ENCODE data around the gene CTNND2. TPM values are rescaled to one million over a fixed set of nuclear protein-coding genes. Genes with fewer than 3 reads are reported as not detected.
"Not testable (repeated sequence)": the region's sequence is repeated elsewhere in the genome, so short reads cannot be mapped to it uniquely, and the experiment has no call there.

The CTNND2 gene
- total and polyA plus RNA-seq, 4 donors = 36.5 to 183 (median 97.7) TPM

DNA sequence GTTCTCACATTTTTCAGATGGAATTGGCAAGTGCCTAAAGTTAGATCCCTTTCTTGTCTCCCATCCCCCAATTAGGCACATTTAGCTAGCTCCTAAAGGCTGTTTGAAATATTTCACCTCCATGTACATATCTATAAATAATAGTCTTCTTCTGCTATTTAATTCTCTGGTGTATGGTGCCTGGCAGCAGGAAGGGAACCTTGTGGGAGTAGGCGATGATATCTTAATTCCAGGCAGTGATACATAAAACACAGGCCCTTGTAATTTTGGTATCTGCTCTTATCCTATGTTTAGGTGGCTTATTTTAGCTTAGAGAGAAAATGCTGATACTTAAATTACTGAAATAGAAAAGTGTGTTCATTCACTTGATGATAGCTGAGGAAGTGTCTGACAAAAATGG, 880.3 kb downstream of the CTNND2 start:
- no peaks in the 10 kb centered on the region for H3K4me1 ChIP-seq (ENCODE audit: control insufficient read depth, insufficient read depth, low read length)
- H3K27ac ChIP-seq (ENCODE audit: low read depth, low read length) = no peak overlapping the region
- DNase-seq (ENCODE audit: low read depth in 4 of 6, low spot score in 6 of 6) = peak in 1 of 6 donors; percentile 13
- H3K36me3 ChIP-seq (ENCODE audit: control insufficient read depth, insufficient read depth, low read length) = no peaks in the 10 kb centered on the region
- H3K27me3 ChIP-seq (ENCODE audit: control insufficient read depth, insufficient read depth, low read length) = no peaks in the 10 kb centered on the region
- no peaks in the 10 kb centered on the region for H3K9me3 ChIP-seq (ENCODE audit: control insufficient read depth, insufficient read depth, low read length)
- no CpG with 5 or more reads among the region's 1 CpG for WGBS (ENCODE audit: insufficient coverage)
- H3K4me3 ChIP-seq (ENCODE audit: low read depth, low read length) = no peak overlapping the region

DNA sequence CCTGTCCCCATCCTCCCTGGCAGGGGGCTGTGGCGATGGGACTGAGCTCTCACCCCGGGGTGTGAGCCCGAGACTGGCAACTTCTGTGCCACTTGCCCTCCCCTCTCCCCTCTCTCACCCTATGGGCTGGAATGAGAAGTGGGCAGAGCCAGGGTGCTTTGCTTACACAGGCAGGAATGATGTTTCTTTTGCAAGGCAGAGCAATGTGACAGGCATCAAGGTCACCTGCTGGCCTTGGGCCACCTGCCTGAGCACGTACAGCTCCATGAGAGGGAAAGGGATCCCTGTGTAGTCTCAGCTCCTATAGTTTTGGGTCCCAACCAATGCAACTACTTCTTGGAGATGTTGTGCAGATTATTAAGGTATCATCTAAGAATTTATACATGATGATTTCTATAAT, 890.5 kb downstream of the CTNND2 start:
- no CpG with 5 or more reads among the region's 4 CpGs for WGBS (ENCODE audit: insufficient coverage)
- Histone ChIP-seq H3K4me1 (ENCODE audit: control insufficient read depth, insufficient read depth, low read length) (no peaks in the 10 kb centered on the region), H3K27ac (ENCODE audit: low read depth, low read length) (no peak overlapping the region), H3K4me3 (ENCODE audit: low read depth, low read length) (no peak overlapping the region), H3K27me3 (ENCODE audit: control insufficient read depth, insufficient read depth, low read length) (no peaks in the 10 kb centered on the region), H3K36me3 (ENCODE audit: control insufficient read depth, insufficient read depth, low read length) (peaks cover 30% of the 10 kb centered on the region), H3K9me3 (ENCODE audit: control insufficient read depth, insufficient read depth, low read length) (no peaks in the 10 kb centered on the region)
- DNase-seq (ENCODE audit: low read depth in 4 of 6, low spot score in 6 of 6) = no peak

DNA sequence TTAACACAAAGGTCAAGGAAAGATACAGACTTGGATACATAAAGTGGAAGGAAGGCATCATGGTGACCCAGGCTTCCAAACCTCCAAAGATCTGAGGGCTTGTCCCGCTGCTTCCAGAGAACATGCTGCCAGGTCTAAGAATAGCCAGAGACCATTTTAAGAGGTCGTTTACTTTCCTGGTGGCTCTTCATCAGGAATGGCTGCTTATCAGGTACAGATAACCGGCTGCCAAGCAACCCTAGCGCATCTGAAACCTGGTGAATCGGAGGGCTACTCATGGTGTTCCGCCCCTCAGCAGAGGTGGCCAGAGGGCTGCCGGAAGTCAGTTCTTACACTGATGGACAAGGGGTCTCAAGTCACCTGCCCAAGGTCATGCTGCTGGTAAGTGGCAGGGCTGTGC, 892.0 kb downstream of the CTNND2 start:
- peaks cover 27% of the 10 kb centered on the region for H3K36me3 ChIP-seq (ENCODE audit: control insufficient read depth, insufficient read depth, low read length)
- no peak overlapping the region for H3K4me3 ChIP-seq (ENCODE audit: low read depth, low read length)
- no peak for DNase-seq (ENCODE audit: low read depth in 4 of 6, low spot score in 6 of 6)
- no peaks in the 10 kb centered on the region for H3K9me3 ChIP-seq (ENCODE audit: control insufficient read depth, insufficient read depth, low read length)
- no peak overlapping the region for H3K27ac ChIP-seq (ENCODE audit: low read depth, low read length)
- no peaks in the 10 kb centered on the region for H3K4me1 ChIP-seq (ENCODE audit: control insufficient read depth, insufficient read depth, low read length)
- WGBS (ENCODE audit: insufficient coverage) = 95% methylated on average over 7 of the region's 7 CpGs
- H3K27me3 ChIP-seq (ENCODE audit: control insufficient read depth, insufficient read depth, low read length) = no peaks in the 10 kb centered on the region

DNA sequence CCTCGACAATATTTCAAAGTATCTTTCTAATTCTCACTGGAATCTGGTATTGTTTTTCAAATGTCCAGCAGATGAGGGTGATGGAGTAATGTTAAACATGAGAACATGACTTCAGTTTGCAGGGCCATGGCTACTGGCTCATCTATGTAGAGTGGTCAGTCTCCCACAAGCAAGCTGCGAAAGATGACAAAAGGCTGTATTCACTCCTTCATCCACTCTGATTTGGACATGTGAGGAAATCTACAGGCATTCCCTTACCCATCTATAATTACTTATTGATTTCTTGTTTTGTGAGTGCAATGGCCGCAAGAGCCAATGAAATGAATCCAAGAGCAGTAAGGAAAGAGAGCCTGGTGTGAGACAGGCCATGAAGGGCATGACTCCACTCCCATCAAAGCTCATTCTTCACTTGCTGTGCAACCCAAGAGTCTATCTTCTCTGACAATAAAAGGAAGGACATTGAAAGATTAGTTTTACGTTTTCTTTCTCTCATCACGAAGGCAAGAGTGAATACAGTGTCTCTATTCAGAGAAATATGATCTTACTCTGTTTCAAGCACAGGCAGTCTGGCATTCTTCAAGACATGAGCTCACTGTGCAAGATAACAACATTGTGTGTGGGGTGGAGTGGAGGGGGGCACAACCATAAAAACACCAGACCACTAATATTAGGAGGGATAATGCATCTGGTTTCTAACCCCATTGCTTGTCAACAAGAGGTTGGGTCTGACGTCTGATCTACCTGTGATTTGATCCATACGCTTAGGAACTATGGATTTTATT, 893.6 kb downstream of the CTNND2 start:
- no peaks in the 10 kb centered on the region for H3K27me3 ChIP-seq (ENCODE audit: control insufficient read depth, insufficient read depth, low read length)
- no peak overlapping the region for H3K4me3 ChIP-seq (ENCODE audit: low read depth, low read length)
- H3K4me1 ChIP-seq (ENCODE audit: control insufficient read depth, insufficient read depth, low read length) = no peaks in the 10 kb centered on the region
- no peaks in the 10 kb centered on the region for H3K9me3 ChIP-seq (ENCODE audit: control insufficient read depth, insufficient read depth, low read length)
- no peak overlapping the region for H3K27ac ChIP-seq (ENCODE audit: low read depth, low read length)
- peaks cover 19% of the 10 kb centered on the region for H3K36me3 ChIP-seq (ENCODE audit: control insufficient read depth, insufficient read depth, low read length)
- WGBS (ENCODE audit: insufficient coverage) = no CpG with 5 or more reads among the region's 7 CpGs
- DNase-seq (ENCODE audit: low read depth in 4 of 6, low spot score in 6 of 6) = no peak

DNA sequence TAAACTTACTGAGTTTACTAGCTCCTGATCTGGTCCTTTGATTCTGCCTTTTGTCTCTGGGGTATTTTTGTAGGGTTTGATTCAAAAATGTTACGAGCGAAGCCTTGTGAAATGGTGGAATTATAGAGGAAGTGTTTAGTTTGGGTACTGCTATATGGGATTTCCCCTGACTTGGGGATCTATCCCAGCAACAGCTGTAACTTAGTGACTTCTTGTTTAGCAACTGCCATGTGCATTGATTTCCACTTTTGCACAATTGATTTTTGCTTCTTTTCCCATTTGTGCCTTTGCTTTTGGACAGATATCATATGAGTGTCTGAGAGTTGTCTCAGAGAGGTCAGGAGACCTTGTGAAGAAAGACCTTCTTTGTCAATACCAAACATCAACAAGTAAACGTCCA, 894.7 kb downstream of the CTNND2 start:
- H3K9me3 ChIP-seq (ENCODE audit: control insufficient read depth, insufficient read depth, low read length) = no peaks in the 10 kb centered on the region
- no peaks in the 10 kb centered on the region for H3K4me1 ChIP-seq (ENCODE audit: control insufficient read depth, insufficient read depth, low read length)
- no peak overlapping the region for H3K27ac ChIP-seq (ENCODE audit: low read depth, low read length)
- no peak overlapping the region for H3K4me3 ChIP-seq (ENCODE audit: low read depth, low read length)
- H3K27me3 ChIP-seq (ENCODE audit: control insufficient read depth, insufficient read depth, low read length) = no peaks in the 10 kb centered on the region
- no peak for DNase-seq (ENCODE audit: low read depth in 4 of 6, low spot score in 6 of 6)
- H3K36me3 ChIP-seq (ENCODE audit: control insufficient read depth, insufficient read depth, low read length) = peaks cover 19% of the 10 kb centered on the region
- 100% methylated on average over 2 of the region's 3 CpGs for WGBS (ENCODE audit: insufficient coverage)

DNA sequence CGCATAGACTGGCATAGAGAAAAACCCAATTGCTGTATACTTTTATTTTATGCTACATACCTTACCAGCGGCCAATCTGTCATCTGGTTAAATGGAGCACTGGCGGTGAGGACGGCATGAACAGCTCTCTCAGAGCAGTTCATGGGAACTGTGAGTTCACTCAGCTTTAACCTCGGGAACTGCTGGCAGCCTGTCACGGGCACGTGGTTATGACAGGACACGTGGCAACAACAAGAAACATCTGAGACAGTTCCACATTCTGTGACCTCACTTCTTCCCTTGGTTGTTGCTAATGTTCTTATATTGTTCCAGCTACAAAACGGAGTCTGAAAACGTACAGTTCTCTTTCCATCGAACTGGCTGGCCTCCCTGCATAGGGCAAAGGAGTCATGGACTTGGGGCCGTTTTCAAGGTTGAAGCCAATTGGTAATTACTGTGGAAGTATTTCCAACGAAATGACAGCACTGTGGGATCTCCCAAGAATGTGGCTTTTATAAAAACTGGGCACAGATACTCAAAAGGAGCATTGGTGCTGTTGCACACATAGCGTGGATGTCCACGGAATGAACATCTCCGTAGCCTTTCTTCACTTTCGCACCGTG, 896.9 kb downstream of the CTNND2 start:
- no peak for DNase-seq (ENCODE audit: low read depth in 4 of 6, low spot score in 6 of 6)
- no peak overlapping the region for H3K27ac ChIP-seq (ENCODE audit: low read depth, low read length)
- H3K36me3 ChIP-seq (ENCODE audit: control insufficient read depth, insufficient read depth, low read length) = peaks cover 13% of the 10 kb centered on the region
- H3K4me1 ChIP-seq (ENCODE audit: control insufficient read depth, insufficient read depth, low read length) = no peaks in the 10 kb centered on the region
- no peaks in the 10 kb centered on the region for H3K27me3 ChIP-seq (ENCODE audit: control insufficient read depth, insufficient read depth, low read length)
- no peak overlapping the region for H3K4me3 ChIP-seq (ENCODE audit: low read depth, low read length)
- no peaks in the 10 kb centered on the region for H3K9me3 ChIP-seq (ENCODE audit: control insufficient read depth, insufficient read depth, low read length)
- 94% methylated on average over 13 of the region's 18 CpGs for WGBS (ENCODE audit: insufficient coverage)

DNA sequence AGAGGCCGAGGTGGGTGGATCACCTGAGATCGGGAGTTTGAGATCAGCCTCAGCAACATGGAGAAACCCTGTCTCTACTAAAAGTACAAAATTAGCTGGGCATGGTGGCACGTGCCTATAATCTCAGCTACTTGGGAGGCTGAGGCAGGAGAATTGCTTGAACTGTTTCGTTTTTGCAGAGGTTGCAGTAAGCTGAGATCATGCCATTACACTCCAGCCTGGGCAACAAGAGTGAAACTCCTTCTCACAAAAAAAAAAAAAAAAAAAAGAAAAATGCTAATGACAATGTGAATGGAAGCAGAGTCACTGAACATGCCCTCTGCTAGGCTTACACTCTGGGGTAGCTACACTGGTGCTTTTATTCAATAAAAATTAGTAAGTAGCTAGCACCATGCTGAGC, 899.7 kb downstream of the CTNND2 start:
- DNase-seq (ENCODE audit: low read depth in 4 of 6, low spot score in 6 of 6); H3K4me1 ChIP-seq (ENCODE audit: control insufficient read depth, insufficient read depth, low read length); H3K9me3 ChIP-seq (ENCODE audit: control insufficient read depth, insufficient read depth, low read length); H3K27me3 ChIP-seq (ENCODE audit: control insufficient read depth, insufficient read depth, low read length); H3K27ac ChIP-seq (ENCODE audit: low read depth, low read length); H3K36me3 ChIP-seq (ENCODE audit: control insufficient read depth, insufficient read depth, low read length); H3K4me3 ChIP-seq (ENCODE audit: low read depth, low read length): not testable (repeated sequence)
- no CpG with 5 or more reads among the region's 4 CpGs for WGBS (ENCODE audit: insufficient coverage)

DNA sequence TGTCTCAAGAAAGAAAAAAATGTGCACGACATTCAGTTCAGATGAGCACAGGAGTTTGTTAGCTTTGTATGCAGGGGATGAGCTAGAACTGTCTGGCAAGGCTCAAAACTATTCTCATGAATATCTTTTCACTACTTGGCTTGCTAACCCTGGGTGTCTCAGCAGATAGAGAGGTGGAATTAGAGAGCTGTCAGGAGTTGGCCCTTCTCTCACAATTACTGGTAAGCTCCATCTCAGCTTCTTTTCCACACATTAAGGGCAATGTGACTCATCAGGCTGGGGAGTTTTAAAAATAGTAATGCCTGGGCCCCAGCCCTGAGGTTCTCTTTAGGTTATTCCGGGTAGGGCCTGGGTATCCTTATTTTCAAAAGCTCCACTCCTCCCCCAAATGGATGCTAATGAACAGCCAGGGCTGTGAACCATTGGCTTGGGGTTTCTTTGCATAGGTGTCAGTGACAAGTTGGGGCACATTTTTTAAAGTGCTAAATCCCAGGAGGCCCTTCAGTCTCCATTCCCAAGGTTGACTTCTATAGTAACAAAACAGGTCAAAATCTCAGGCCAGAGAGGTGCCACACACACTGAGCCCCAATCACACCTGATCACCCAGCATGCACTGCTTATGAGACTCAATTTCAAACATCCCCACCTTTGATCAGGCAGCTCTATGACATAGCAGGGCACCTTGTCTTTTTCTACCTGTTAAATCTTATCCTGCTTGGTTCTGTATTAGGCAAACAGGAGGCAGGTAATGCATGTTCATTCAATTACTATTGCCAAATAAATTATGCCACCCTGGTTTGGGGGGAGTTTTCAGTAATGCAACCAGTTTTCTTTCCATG, 903.5 kb downstream of the CTNND2 start:
- H3K27me3 ChIP-seq (ENCODE audit: control insufficient read depth, insufficient read depth, low read length) = no peaks in the 10 kb centered on the region
- H3K9me3 ChIP-seq (ENCODE audit: control insufficient read depth, insufficient read depth, low read length) = no peaks in the 10 kb centered on the region
- H3K4me3 ChIP-seq (ENCODE audit: low read depth, low read length) = no peak overlapping the region
- DNase-seq (ENCODE audit: low read depth in 4 of 6, low spot score in 6 of 6) = peak in 1 of 6 donors; percentile 23
- no peaks in the 10 kb centered on the region for H3K4me1 ChIP-seq (ENCODE audit: control insufficient read depth, insufficient read depth, low read length)
- peaks cover 2% of the 10 kb centered on the region for H3K36me3 ChIP-seq (ENCODE audit: control insufficient read depth, insufficient read depth, low read length)
- WGBS (ENCODE audit: insufficient coverage) = no CpG with 5 or more reads among the region's 2 CpGs
- no peak overlapping the region for H3K27ac ChIP-seq (ENCODE audit: low read depth, low read length)

DNA sequence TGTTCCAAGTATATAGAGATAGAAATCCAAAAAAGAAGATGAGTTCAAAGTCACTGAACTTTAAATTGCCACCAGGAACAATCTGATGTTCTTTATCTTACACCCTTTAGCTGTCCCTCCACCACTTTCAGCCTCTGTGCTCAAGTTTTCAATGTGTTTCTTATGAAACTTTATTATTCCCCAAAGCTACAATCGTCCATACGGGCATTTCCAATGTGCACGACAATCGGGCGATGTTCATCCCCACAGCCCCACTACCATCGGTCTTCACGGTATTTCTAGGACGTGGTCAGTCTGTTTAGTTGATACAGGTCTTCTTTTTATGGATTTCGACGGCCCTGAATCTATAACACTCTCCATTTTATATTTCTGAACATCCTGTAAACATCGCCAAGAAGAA, 904.5 kb downstream of the CTNND2 start:
- Histone ChIP-seq H3K27me3 (ENCODE audit: control insufficient read depth, insufficient read depth, low read length) (no peaks in the 10 kb centered on the region), H3K4me3 (ENCODE audit: low read depth, low read length) (no peak overlapping the region), H3K36me3 (ENCODE audit: control insufficient read depth, insufficient read depth, low read length) (peaks cover 3% of the 10 kb centered on the region), H3K27ac (ENCODE audit: low read depth, low read length) (no peak overlapping the region), H3K4me1 (ENCODE audit: control insufficient read depth, insufficient read depth, low read length) (no peaks in the 10 kb centered on the region), H3K9me3 (ENCODE audit: control insufficient read depth, insufficient read depth, low read length) (no peaks in the 10 kb centered on the region)
- no peak for DNase-seq (ENCODE audit: low read depth in 4 of 6, low spot score in 6 of 6)
- WGBS (ENCODE audit: insufficient coverage) = no CpG with 5 or more reads among the region's 11 CpGs
